Activated CD4-positive, alpha-beta T cell treated with anti-CD3 and anti-CD28 coated beads, Interleukin-2, amount 10 ng/mL, durations not matched to agents 24 days and 14 days (primary cell): ENCODE results near the gene DPH2. TPM values are rescaled to one million over a fixed set of nuclear protein-coding genes. Genes with fewer than 3 reads are reported as not detected.

Experiments used
- DNase-seq: peaks from one replicate; pipeline ENCODE4 v3.0.0; 2022
- H3K27ac Mint-ChIP-seq: one replicate; pipeline ENCODE4 v1.8.0; 2022; ENCODE audit warnings: mild to moderate bottlenecking, mixed read lengths
- H3K27me3 Mint-ChIP-seq: one replicate; pipeline ENCODE4 v1.8.0; 2022; ENCODE audit warnings: mixed read lengths
- H3K36me3 Mint-ChIP-seq: one replicate; pipeline ENCODE4 v1.8.0; 2022; ENCODE audit warnings: low read depth, mild to moderate bottlenecking, mixed read lengths
- H3K4me1 Mint-ChIP-seq: one replicate; pipeline ENCODE4 v1.8.0; 2021; ENCODE audit warnings: mixed read lengths
- H3K4me3 Mint-ChIP-seq: one replicate; pipeline ENCODE4 v1.8.0; 2022; ENCODE audit warnings: mild to moderate bottlenecking, moderate library complexity, mixed read lengths
- H3K9me3 Mint-ChIP-seq: one replicate; pipeline ENCODE4 v1.8.0; 2021; ENCODE audit warnings: mixed read lengths
- intact Hi-C: fragments of 100-400 bp; cut with micrococcal nuclease; formaldehyde crosslinking; loops from one replicate; pipeline ENCODE4 v1.15.1; 2023
- total RNA-seq: library from RNA; stranded (reverse); gene quantifications from 2 replicates; pipeline ENCODE4 v1.2.3, GENCODE V29; 2022

Gene DPH2
- total RNA-seq, 1 donor from 2014 or later = 71.8 TPM

- no peak overlapping the region for H3K27ac Mint-ChIP-seq
- H3K4me1 Mint-ChIP-seq = peaks cover 6% of the 10 kb centered on the region
- intact Hi-C loops = no loop called here
- H3K36me3 Mint-ChIP-seq = peaks cover 14% of the 10 kb centered on the region
- H3K9me3 Mint-ChIP-seq = no peaks in the 10 kb centered on the region
- no peak overlapping the region for H3K4me3 Mint-ChIP-seq
- DNase-seq = no peak
- no peaks in the 10 kb centered on the region for H3K27me3 Mint-ChIP-seq
Observed at GRCh38 chr1:43965316-43965715, 4.5 kb upstream of the DPH2 start.

GRCh38 chr1:43968348-43968948 is 1.4 kb upstream of the DPH2 start:
- Mint-ChIP-seq H3K27ac (no peak overlapping the region), H3K4me3 (no peak overlapping the region), H3K27me3 (no peaks in the 10 kb centered on the region), H3K9me3 (no peaks in the 10 kb centered on the region), H3K36me3 (peaks cover 22% of the 10 kb centered on the region), H3K4me1 (peaks cover 15% of the 10 kb centered on the region)
- intact Hi-C loops = no loop called here
- DNase-seq = peak; percentile 84

- peak overlapping the region; percentile 21 for H3K27ac Mint-ChIP-seq
- H3K36me3 Mint-ChIP-seq = peaks cover 29% of the 10 kb centered on the region
- H3K4me3 Mint-ChIP-seq = peak overlapping the region; percentile 98
- intact Hi-C loops = loop anchor here (1.0 kb wide), 1 partner anchor 23 kb away; the partner anchor contains the start of gene IPO13
- H3K4me1 Mint-ChIP-seq = peaks cover 25% of the 10 kb centered on the region
- H3K9me3 Mint-ChIP-seq = no peaks in the 10 kb centered on the region
- DNase-seq = no peak
- H3K27me3 Mint-ChIP-seq = no peaks in the 10 kb centered on the region
Observed at GRCh38 chr1:43969416-43969745, 429 bp upstream of the DPH2 start.

GRCh38 chr1:43970502-43970901 is 692 bp downstream of the DPH2 start:
- no peaks in the 10 kb centered on the region for H3K9me3 Mint-ChIP-seq
- peak overlapping the region; percentile 98 for H3K4me3 Mint-ChIP-seq
- DNase-seq = no peak
- H3K27me3 Mint-ChIP-seq = no peaks in the 10 kb centered on the region
- H3K36me3 Mint-ChIP-seq = peaks cover 29% of the 10 kb centered on the region
- intact Hi-C loops = loop anchor here (10.0 kb wide), 1 partner anchor 606 kb away; the partner anchor contains the start of gene ELOVL1
- H3K27ac Mint-ChIP-seq = peak overlapping the region; percentile 88
- peaks cover 25% of the 10 kb centered on the region for H3K4me1 Mint-ChIP-seq

GRCh38 chr1:43970911-43971310 is 1.1 kb downstream of the DPH2 start:
- intact Hi-C loops = loop anchor here (10.0 kb wide), 1 partner anchor 606 kb away; the partner anchor contains the start of gene ELOVL1
- H3K27ac Mint-ChIP-seq = peak overlapping the region; percentile 88
- H3K4me3 Mint-ChIP-seq = peak overlapping the region; percentile 98

GRCh38 chr1:43971336-43971980 is 1.6 kb downstream of the DPH2 start:
- Mint-ChIP-seq H3K27me3 (no peaks in the 10 kb centered on the region), H3K4me3 (peak overlapping the region; percentile 98), H3K9me3 (no peaks in the 10 kb centered on the region), H3K36me3 (peaks cover 35% of the 10 kb centered on the region), H3K4me1 (peaks cover 33% of the 10 kb centered on the region), H3K27ac (no peak overlapping the region)
- DNase-seq = no peak
- intact Hi-C loops = loop anchor here (10.0 kb wide), 1 partner anchor 607 kb away; the partner anchor contains the start of gene ELOVL1

More at GRCh38 chr1:43970911-43971310, 1.1 kb downstream of the DPH2 start:
- H3K36me3 Mint-ChIP-seq = peaks cover 31% of the 10 kb centered on the region
- peaks cover 28% of the 10 kb centered on the region for H3K4me1 Mint-ChIP-seq
- no peak for DNase-seq
- H3K27me3 Mint-ChIP-seq = no peaks in the 10 kb centered on the region
- no peaks in the 10 kb centered on the region for H3K9me3 Mint-ChIP-seq

- H3K27me3 Mint-ChIP-seq = no peaks in the 10 kb centered on the region
- H3K4me3 Mint-ChIP-seq = peak overlapping the region; percentile 91
- intact Hi-C loops = loop anchor here (1.0 to 10.0 kb wide), 5 partner anchors 17 to 609 kb away; partner anchors contain the start of genes CCDC24, ELOVL1, IPO13 and SLC6A9
- H3K4me1 Mint-ChIP-seq = peaks cover 53% of the 10 kb centered on the region
- H3K27ac Mint-ChIP-seq = peak overlapping the region; percentile 86
- DNase-seq = no peak
- H3K9me3 Mint-ChIP-seq = no peaks in the 10 kb centered on the region
- peaks cover 51% of the 10 kb centered on the region for H3K36me3 Mint-ChIP-seq
Observed at GRCh38 chr1:43973981-43974442, 4.2 kb downstream of the DPH2 start.

- peak; percentile 99 for DNase-seq
- Mint-ChIP-seq H3K27me3 (no peaks in the 10 kb centered on the region), H3K9me3 (no peaks in the 10 kb centered on the region), H3K4me1 (peaks cover 49% of the 10 kb centered on the region), H3K27ac (peak within 1 kb of the TSS; percentile 86), H3K36me3 (peaks cover 51% of the 10 kb centered on the region), H3K4me3 (peak within 1 kb of the TSS; percentile 91)
- intact Hi-C loops = loop anchor here (1.0 to 10.0 kb wide), 5 partner anchors 17 to 610 kb away; partner anchors contain the start of genes CCDC24, ELOVL1, IPO13 and SLC6A9
Observed at GRCh38 chr1:43974443-43975248, 4.8 kb downstream of the DPH2 start, which contains the start of gene ATP6V0B. ATP6V0B (plus strand) TSS chr1:43974960; CDS start chr1:43975041, 81 bp downstream.

GRCh38 chr1:43975249-43975961 is 5.6 kb downstream of the DPH2 start:
- Mint-ChIP-seq H3K9me3 (no peaks in the 10 kb centered on the region), H3K4me3 (peak overlapping the region; percentile 91), H3K27me3 (no peaks in the 10 kb centered on the region), H3K4me1 (peaks cover 55% of the 10 kb centered on the region), H3K27ac (peak overlapping the region; percentile 77), H3K36me3 (peaks cover 52% of the 10 kb centered on the region)
- DNase-seq = peak; percentile 82
- intact Hi-C loops = loop anchor here (2.0 to 10.0 kb wide), 3 partner anchors 55 to 611 kb away; partner anchors contain the start of genes ELOVL1, SLC6A9 and ST3GAL3

GRCh38 chr1:43976045-43976444 is 6.2 kb downstream of the DPH2 start:
- intact Hi-C loops = loop anchor here (10.0 kb wide), 1 partner anchor 611 kb away; the partner anchor contains the start of gene ELOVL1
- H3K4me1 Mint-ChIP-seq = peaks cover 55% of the 10 kb centered on the region
- no peak for DNase-seq
- no peaks in the 10 kb centered on the region for H3K9me3 Mint-ChIP-seq
- H3K27me3 Mint-ChIP-seq = no peaks in the 10 kb centered on the region
- peak overlapping the region; percentile 77 for H3K27ac Mint-ChIP-seq
- peaks cover 53% of the 10 kb centered on the region for H3K36me3 Mint-ChIP-seq
- H3K4me3 Mint-ChIP-seq = peak overlapping the region; percentile 91

GRCh38 chr1:43976890-43977289 is 7.1 kb downstream of the DPH2 start:
- H3K9me3 Mint-ChIP-seq = no peaks in the 10 kb centered on the region
- no peak for DNase-seq
- H3K27me3 Mint-ChIP-seq = no peaks in the 10 kb centered on the region
- H3K27ac Mint-ChIP-seq = no peak overlapping the region
- peaks cover 52% of the 10 kb centered on the region for H3K36me3 Mint-ChIP-seq
- intact Hi-C loops = loop anchor here (10.0 kb wide), 1 partner anchor 612 kb away; the partner anchor contains the start of gene ELOVL1
- peak overlapping the region; percentile 91 for H3K4me3 Mint-ChIP-seq
- peaks cover 53% of the 10 kb centered on the region for H3K4me1 Mint-ChIP-seq

- H3K27me3 Mint-ChIP-seq = no peaks in the 10 kb centered on the region
- H3K27ac Mint-ChIP-seq = no peak overlapping the region
- H3K4me3 Mint-ChIP-seq = peak overlapping the region; percentile 91
- no peaks in the 10 kb centered on the region for H3K9me3 Mint-ChIP-seq
- intact Hi-C loops = loop anchor here (10.0 kb wide), 1 partner anchor 613 kb away; the partner anchor contains the start of gene ELOVL1
- H3K36me3 Mint-ChIP-seq = peaks cover 48% of the 10 kb centered on the region
- H3K4me1 Mint-ChIP-seq = peaks cover 51% of the 10 kb centered on the region
- no peak for DNase-seq
Observed at GRCh38 chr1:43977376-43978263, 7.8 kb downstream of the DPH2 start.
